Adrenal gland (tissue), 12 donors: ENCODE results near the gene FUT9. TPM values are rescaled to one million over a fixed set of nuclear protein-coding genes. Genes with fewer than 3 reads are reported as not detected.

Experiments
- DNase-seq, 7 donors: peaks; one replicate each; pipeline ENCODE4 v3.0.0-alpha.2; 2019 to 2020
- H3K27ac ChIP-seq, 5 donors: fragments of 200-600 bp; sonication (generic) in 4 of 5; 1 replicate in 3 of 5; 2 replicates in 2 of 5; pipeline versions ENCODE4 v1.5.1 to v1.8.0; 2016 to 2020; ENCODE audit warnings: mild to moderate bottlenecking in 1 of 5
- H3K27me3 ChIP-seq: fragments of 200-600 bp; 2 replicates; pipeline ENCODE4 v1.8.0; 2021
- H3K36me3 ChIP-seq, 2 donors: fragments of 200-600 bp; replicated peaks in 1 of 2; 1 replicate in 1 of 2; 2 replicates in 1 of 2; pipeline versions ENCODE4 v1.5.1 to v1.8.0; 2018 to 2022
- H3K4me1 ChIP-seq, 2 donors: fragments of 200-600 bp; replicated peaks in 1 of 2; 1 replicate in 1 of 2; 2 replicates in 1 of 2; pipeline versions ENCODE4 v1.5.1 to v1.8.0; 2018 to 2021
- H3K4me3 ChIP-seq, 4 donors: fragments of 200-600 bp; sonication (generic) in 3 of 4; one replicate each; pipeline ENCODE4 v1.5.1; 2016 to 2018
- H3K9me3 ChIP-seq, 3 donors: fragments of 200-600 bp; sonication (generic) in 1 of 3; replicated peaks in 1 of 3; 1 replicate in 2 of 3; 2 replicates in 1 of 3; pipeline versions ENCODE4 v1.5.1 to v1.8.0; 2016 to 2021
- POLR2A ChIP-seq, 2 donors: fragments of 450-650 bp; IDR thresholded peaks; one replicate each; pipeline ENCODE4 v1.6.1; 2017; ENCODE audit warnings: antibody characterized with exemption in 2 of 2, mild to moderate bottlenecking in 2 of 2, moderate library complexity in 1 of 2
- WGBS, 4 donors: extraction: QIAGEN DNeasy Blood & Tissue Kit in 2 of 4; methylation state at CpG; one replicate each; pipeline versions ENCODE4 v1.1.5 to v1.1.7; 2013 to 2017; 5-methylcytosine and 5-hydroxymethylcytosine counted together
- intact Hi-C, 2 donors: fragments of 100-400 bp; cut with DNase I; formaldehyde crosslinking; loops; one replicate each; pipeline versions ENCODE4 v1.14.1 to v1.15.0; 2022 to 2023
- polyA plus RNA-seq, 3 donors: library from polyadenylated mRNA; stranded (reverse); fragments of 200-250 nt in 2 of 3; fragments of 350-450 nt in 1 of 3; fragmentation: Illumina TruSeq in 1 of 3; extraction: RNeasy Lipid Tissue Mini Kit (QIAGEN cat#74804) in 1 of 3; gene quantifications; one replicate each; pipeline ENCODE4 v1.2.3, GENCODE V29; 2013 to 2014
- total RNA-seq, 9 donors: library from RNA; depleted of rRNA in 4 of 9; stranded (reverse); fragments of >200 nt in 4 of 9; fragments of 120-200 nt in 1 of 9; fragmentation: NEBNext Ultra II Directional in 1 of 9; extraction: Animal tissue kit (Norgen Biotek cat#: 25700) in 1 of 9; gene quantifications; one replicate each; pipeline versions ENCODE4 v1.1.0 to v1.2.4, GENCODE V29; 2013 to 2023
- TF ChIP-seq, protein P1 (sequence below), 6 experiments: fragments of 450-650 bp in 4 of 6; fragments of 200-600 bp in 2 of 6; sonication (generic) in 1 of 6; IDR thresholded peaks; 1 replicate in 5 of 6; 2 replicates in 1 of 6; pipeline versions ENCODE4 v1.5.1 to v1.8.0; 2016 to 2021; ENCODE audit warnings: antibody characterized with exemption in 6 of 6, mild to moderate bottlenecking in 2 of 6, moderate library complexity in 1 of 6
- donor health status: healthy with polysubstance abuse.
- donor health status: Bipolar disorder and iron deficiency.
- donor health status: DM: yes; HTN: yes; CAD: no.
- donor health status: DM: no; HTN: no; CAD: no.
- donor health status: DM: no; HTN: no; CAD: no.
- donor health status: DM: yes; HTN: yes; CAD: no.

Gene FUT9
- total and polyA plus RNA-seq, 12 donors = 0.07 to 0.33 (median 0.27) TPM; not detected in 5

GRCh38 chr6:96150431-96150830, 134.7 kb downstream of the FUT9 start:
- intact Hi-C loops = no loop called here
- no peaks in the 10 kb centered on the region for H3K27me3 ChIP-seq
- no peak for DNase-seq
- 53 to 73% (median 65%) methylated on average over 2 of the region's 2 CpGs for WGBS, 4 donors
- no peak overlapping the region for H3K4me3 ChIP-seq
- no peaks in the 10 kb centered on the region for H3K9me3 ChIP-seq
- no peak for TF ChIP-seq POLR2A (IDR thresholded peaks at IDR 0.05)
- TF ChIP-seq, protein P1, sequence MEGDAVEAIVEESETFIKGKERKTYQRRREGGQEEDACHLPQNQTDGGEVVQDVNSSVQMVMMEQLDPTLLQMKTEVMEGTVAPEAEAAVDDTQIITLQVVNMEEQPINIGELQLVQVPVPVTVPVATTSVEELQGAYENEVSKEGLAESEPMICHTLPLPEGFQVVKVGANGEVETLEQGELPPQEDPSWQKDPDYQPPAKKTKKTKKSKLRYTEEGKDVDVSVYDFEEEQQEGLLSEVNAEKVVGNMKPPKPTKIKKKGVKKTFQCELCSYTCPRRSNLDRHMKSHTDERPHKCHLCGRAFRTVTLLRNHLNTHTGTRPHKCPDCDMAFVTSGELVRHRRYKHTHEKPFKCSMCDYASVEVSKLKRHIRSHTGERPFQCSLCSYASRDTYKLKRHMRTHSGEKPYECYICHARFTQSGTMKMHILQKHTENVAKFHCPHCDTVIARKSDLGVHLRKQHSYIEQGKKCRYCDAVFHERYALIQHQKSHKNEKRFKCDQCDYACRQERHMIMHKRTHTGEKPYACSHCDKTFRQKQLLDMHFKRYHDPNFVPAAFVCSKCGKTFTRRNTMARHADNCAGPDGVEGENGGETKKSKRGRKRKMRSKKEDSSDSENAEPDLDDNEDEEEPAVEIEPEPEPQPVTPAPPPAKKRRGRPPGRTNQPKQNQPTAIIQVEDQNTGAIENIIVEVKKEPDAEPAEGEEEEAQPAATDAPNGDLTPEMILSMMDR (IDR thresholded peaks at IDR 0.05) = no peak
- no peaks in the 10 kb centered on the region for H3K36me3 ChIP-seq
- H3K4me1 ChIP-seq = no peaks in the 10 kb centered on the region
- H3K27ac ChIP-seq = no peak overlapping the region

DNA sequence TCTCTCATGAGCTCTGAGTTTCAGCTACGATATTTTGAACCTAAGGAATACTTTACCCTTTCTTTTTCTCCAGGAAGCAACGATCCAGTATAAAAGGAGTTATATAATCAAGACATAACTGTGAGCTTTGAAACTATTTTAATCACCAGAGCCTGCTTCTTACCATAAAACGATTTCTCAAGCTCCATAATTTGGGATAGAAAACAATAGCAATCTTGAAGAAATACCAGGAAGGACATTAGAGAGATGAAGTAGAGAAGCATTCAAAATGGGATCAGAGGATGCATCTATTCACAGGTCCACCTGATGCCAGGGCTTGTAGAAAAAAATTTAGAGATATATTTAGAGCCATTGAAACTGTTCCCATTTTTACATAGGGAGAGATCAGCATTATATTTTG, 135.9 kb downstream of the FUT9 start:
- Histone ChIP-seq H3K36me3 (no peaks in the 10 kb centered on the region), H3K27me3 (no peaks in the 10 kb centered on the region), H3K4me3 (no peak overlapping the region), H3K27ac (no peak overlapping the region), H3K9me3 (no peaks in the 10 kb centered on the region), H3K4me1 (no peaks in the 10 kb centered on the region)
- DNase-seq = no peak
- intact Hi-C loops = no loop called here
- TF ChIP-seq POLR2A (IDR thresholded peaks at IDR 0.05) = no peak
- TF ChIP-seq, protein P1 (IDR thresholded peaks at IDR 0.05) = no peak
- 58 to 68% (median 62%) methylated on average over 3 of the region's 3 CpGs for WGBS, 4 donors

DNA sequence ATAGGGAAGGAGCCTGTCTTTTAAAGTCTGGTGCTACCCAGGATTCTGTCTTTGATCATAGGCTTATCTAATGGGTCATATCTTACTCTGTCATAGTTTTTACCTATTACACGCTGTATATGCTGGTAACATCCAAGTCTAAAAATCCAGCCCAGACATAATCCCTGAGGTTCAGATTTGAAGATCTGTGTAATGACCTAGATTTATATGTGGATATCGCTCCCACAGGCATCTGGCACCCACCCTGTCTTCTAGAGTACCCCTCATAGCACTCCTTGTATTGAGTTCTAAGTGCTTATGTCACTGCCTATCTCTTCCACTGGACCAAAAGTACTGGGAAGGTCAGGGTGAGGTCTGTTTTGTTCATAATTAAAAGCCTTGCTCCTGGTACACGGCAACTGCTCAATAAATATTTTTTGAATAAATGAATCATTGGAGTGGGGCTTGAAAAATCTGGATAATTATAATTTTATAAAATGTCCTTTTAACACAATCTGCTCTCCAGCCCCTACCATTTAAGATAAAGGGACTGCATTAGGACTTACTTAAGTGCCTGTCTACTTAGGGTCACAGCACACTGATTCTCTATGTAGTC, 136.4 kb downstream of the FUT9 start:
- Histone ChIP-seq H3K4me3 (no peak overlapping the region), H3K27ac (no peak overlapping the region), H3K36me3 (no peaks in the 10 kb centered on the region), H3K27me3 (no peaks in the 10 kb centered on the region), H3K9me3 (no peaks in the 10 kb centered on the region), H3K4me1 (no peaks in the 10 kb centered on the region)
- intact Hi-C loops = no loop called here
- DNase-seq = no peak
- TF ChIP-seq, protein P1 (IDR thresholded peaks at IDR 0.05) = no peak
- no peak for TF ChIP-seq POLR2A (IDR thresholded peaks at IDR 0.05)
- WGBS, 4 donors = 65 to 82% (median 72%) methylated on average over 3 of the region's 3 CpGs

- Histone ChIP-seq H3K9me3 (no peaks in the 10 kb centered on the region), H3K27ac (no peak overlapping the region), H3K4me1 (no peaks in the 10 kb centered on the region), H3K27me3 (no peaks in the 10 kb centered on the region), H3K36me3 (no peaks in the 10 kb centered on the region), H3K4me3 (no peak overlapping the region)
- TF ChIP-seq, protein P1 (IDR thresholded peaks at IDR 0.05) = no peak
- TF ChIP-seq POLR2A (IDR thresholded peaks at IDR 0.05) = no peak
- no peak for DNase-seq
- intact Hi-C loops = no loop called here
Measured at GRCh38 chr6:96153775-96154174, 138.0 kb downstream of the FUT9 start.
